MCF 10A (cell line): ENCODE data around the gene SNTG2. TPM values are rescaled to one million over a fixed set of nuclear protein-coding genes. Genes with fewer than 3 reads are reported as not detected.

ENCODE experiments used
- BruUV-seq: library from RNA; stranded (reverse); fragments of 400-500 nt; replicated peaks from 2 replicates; lab custom pipeline; 2021; lab: Mats Ljungman, UMichigan
- CTCF ChIA-PET: fragments of 300-600 bp; sonication (Branson Sonifier 250); formaldehyde crosslinking; extraction: SDS; loops from one replicate; lab custom pipeline; 2021; ENCODE audit warnings: antibody characterized with exemption, inconsistent platforms; lab: Yijun Ruan, JAX
- POLR2A ChIA-PET: fragments of 300-600, 350-650 bp; sonication (Branson Sonifier 250); formaldehyde crosslinking; extraction: SDS; loops from one replicate; lab custom pipeline; 2020; ENCODE audit warnings: antibody characterized with exemption, inconsistent platforms; lab: Yijun Ruan, JAX
- DNase-seq: peaks from one replicate; pipeline ENCODE4 v3.0.0-alpha.2; 2018; ENCODE audit not compliant: unreplicated experiment
- H3K27ac Mint-ChIP-seq: one replicate; pipeline ENCODE4 v1.8.0; 2022; ENCODE audit warnings: mild to moderate bottlenecking, low read depth, mixed read lengths; ENCODE audit not compliant: unreplicated experiment
- H3K27me3 Mint-ChIP-seq: one replicate; pipeline ENCODE4 v1.8.0; 2022; ENCODE audit warnings: mixed read lengths; ENCODE audit not compliant: insufficient read depth, unreplicated experiment
- H3K36me3 Mint-ChIP-seq: one replicate; pipeline ENCODE4 v1.8.0; 2022; ENCODE audit warnings: mild to moderate bottlenecking, moderate library complexity, mixed read lengths; ENCODE audit not compliant: insufficient read depth, unreplicated experiment
- H3K4me1 Mint-ChIP-seq: one replicate; pipeline ENCODE4 v1.8.0; 2022; ENCODE audit warnings: mixed read lengths; ENCODE audit not compliant: insufficient read depth, unreplicated experiment
- H3K4me3 Mint-ChIP-seq: one replicate; pipeline ENCODE4 v1.8.0; 2022; ENCODE audit warnings: mild to moderate bottlenecking, moderate library complexity, mixed read lengths; ENCODE audit not compliant: unreplicated experiment
- H3K9me3 Mint-ChIP-seq: one replicate; pipeline ENCODE4 v1.8.0; 2022; ENCODE audit warnings: mixed read lengths; ENCODE audit not compliant: unreplicated experiment
- CTCF ChIP-seq: fragments of 200-600 bp; IDR thresholded peaks from one replicate; pipeline ENCODE4 v1.8.0; 2022; ENCODE audit warnings: antibody characterized with exemption, mild to moderate bottlenecking; ENCODE audit not compliant: unreplicated experiment
- intact Hi-C: fragments of 100-400 bp; cut with micrococcal nuclease; formaldehyde crosslinking; loops from 2 replicates; pipeline ENCODE4 v1.14.1; 2022
- total RNA-seq: library from RNA; stranded (reverse); gene quantifications from 2 replicates; pipeline ENCODE4 v1.2.3, GENCODE V29; 2022

SNTG2 gene
- total RNA-seq, 1 experiment from 2014 or later, result not detected

DNA sequence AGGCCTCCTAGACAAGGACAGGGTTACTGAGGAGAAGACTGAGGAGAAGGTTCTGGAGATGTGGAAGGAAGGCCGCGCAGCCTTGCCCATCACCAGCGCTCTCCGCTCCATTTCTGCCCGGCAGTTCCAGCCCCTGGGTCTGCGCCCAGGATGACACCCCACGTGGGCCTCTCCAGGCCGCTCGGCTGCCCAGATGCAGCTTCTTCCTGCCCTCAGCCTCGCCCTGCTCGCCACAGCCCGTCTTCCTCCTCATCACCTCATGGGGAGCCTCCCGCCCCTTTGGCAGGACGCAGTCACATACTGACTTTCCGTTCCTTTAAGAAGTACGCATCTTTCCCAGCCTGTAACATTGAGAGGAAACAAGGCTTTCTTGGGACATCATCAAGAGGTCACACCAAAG, 37.1 kb downstream of the SNTG2 start:
- no TSS peak for BruUV-seq
- H3K36me3 Mint-ChIP-seq, result no peaks in the 10 kb centered on the region

GRCh38 chr2:989781-990467, 39.3 kb downstream of the SNTG2 start:
- TF ChIP-seq CTCF, result no peak
- no peaks in the 10 kb centered on the region for H3K36me3 Mint-ChIP-seq
- ChIA-PET POLR2A (no interaction called here), CTCF (interaction anchor here (0.6 to 1.1 kb wide), 3 partner anchors 10 to 945 kb away, joined by 3 to 4 read pairs (median 3); no protein-coding TSS in a partner anchor)
- no peak for DNase-seq
- no peak overlapping the region for H3K27ac Mint-ChIP-seq
- intact Hi-C loops, result no loop called here
- BruUV-seq, result no TSS peak
- no peaks in the 10 kb centered on the region for H3K4me1 Mint-ChIP-seq
- no peak overlapping the region for H3K4me3 Mint-ChIP-seq
- peaks cover 6% of the 10 kb centered on the region for H3K9me3 Mint-ChIP-seq
- H3K27me3 Mint-ChIP-seq, result peaks cover 13% of the 10 kb centered on the region

More for the DNA sequence above, 37.1 kb downstream of the SNTG2 start:
- ChIA-PET CTCF (interaction anchor here (0.6 to 0.7 kb wide), 2 partner anchors 213 to 350 kb away, joined by 3 read pairs; no protein-coding TSS in a partner anchor), POLR2A (no interaction called here)
- Mint-ChIP-seq H3K4me1 (no peaks in the 10 kb centered on the region), H3K27ac (no peak overlapping the region), H3K27me3 (peaks cover 34% of the 10 kb centered on the region), H3K4me3 (no peak overlapping the region), H3K9me3 (peaks cover 6% of the 10 kb centered on the region)
- intact Hi-C loops, result no loop called here
- no peak for DNase-seq
- TF ChIP-seq CTCF, result no peak

GRCh38 chr2:990970-991369, 40.3 kb downstream of the SNTG2 start:
- no TSS peak for BruUV-seq
- DNase-seq, result no peak
- CTCF ChIA-PET, result no interaction called here
- Mint-ChIP-seq H3K9me3 (peaks cover 6% of the 10 kb centered on the region), H3K27me3 (peaks cover 2% of the 10 kb centered on the region), H3K36me3 (no peaks in the 10 kb centered on the region), H3K27ac (no peak overlapping the region), H3K4me3 (no peak overlapping the region), H3K4me1 (no peaks in the 10 kb centered on the region)
- intact Hi-C loops, result no loop called here
- POLR2A ChIA-PET, result no interaction called here
- no peak for TF ChIP-seq CTCF

DNA sequence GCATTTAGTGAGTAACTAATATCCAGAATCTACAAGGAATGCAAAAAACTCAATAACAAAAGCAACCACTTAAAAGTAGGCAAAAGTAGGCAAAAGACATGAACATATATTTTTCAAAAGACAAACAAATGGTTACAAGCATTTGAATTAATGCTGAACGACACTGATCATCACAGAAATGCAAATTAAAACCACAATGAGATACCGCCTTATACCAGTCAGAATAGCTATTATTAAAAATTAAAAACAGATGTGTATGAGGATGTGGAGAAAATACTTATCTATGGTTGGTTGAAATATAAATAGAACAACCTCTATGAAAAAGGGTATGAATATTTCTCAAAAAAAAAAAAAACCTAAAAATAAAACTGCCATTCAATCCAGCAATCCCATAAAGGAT, 51.7 kb downstream of the SNTG2 start:
- H3K4me1 Mint-ChIP-seq, result no peaks in the 10 kb centered on the region
- H3K27ac Mint-ChIP-seq, result no peak overlapping the region
- no peaks in the 10 kb centered on the region for H3K9me3 Mint-ChIP-seq
- DNase-seq, result no peak
- TF ChIP-seq CTCF, result no peak
- no TSS peak for BruUV-seq
- no peak overlapping the region for H3K4me3 Mint-ChIP-seq
- POLR2A ChIA-PET, result no interaction called here
- H3K36me3 Mint-ChIP-seq, result no peaks in the 10 kb centered on the region
- intact Hi-C loops, result no loop called here
- H3K27me3 Mint-ChIP-seq, result peaks cover 37% of the 10 kb centered on the region
- CTCF ChIA-PET, result interaction anchor here (0.6 kb wide), 1 partner anchor 28 kb away, joined by 4 read pairs; no protein-coding TSS in a partner anchor
